Keratinocyte (primary cell): Measurements from ENCODE around the gene MYO16. TPM values are rescaled to one million over a fixed set of nuclear protein-coding genes. Genes with fewer than 3 reads are reported as not detected.

ENCODE experiments used
- DNase-seq: peaks from one replicate; pipeline ENCODE4 v3.0.0-alpha.2; 2011; ENCODE audit warnings: low read depth, missing footprints, low spot score
- FAIRE-seq: peaks from 2 replicates; lab custom pipeline; 2011; peaks lifted over from hg19 to GRCh38; lab: Jason Lieb, UNC
- H2AFZ ChIP-seq: 2 replicates; pipeline ENCODE4 v1.6.0; 2012; ENCODE audit warnings: low read length, control low read depth, inconsistent platforms; ENCODE audit not compliant: control insufficient read depth
- H3K27ac ChIP-seq: 2 replicates; pipeline ENCODE4 v1.5.1; 2011; ENCODE audit warnings: low read length; ENCODE audit not compliant: control insufficient read depth, insufficient read depth
- H3K27me3 ChIP-seq: 3 replicates; pipeline ENCODE4 v1.6.0; 2011; ENCODE audit warnings: low read length; ENCODE audit not compliant: control insufficient read depth, insufficient read depth; ENCODE audit errors: extremely low read depth
- H3K36me3 ChIP-seq, 2 experiments: 2 replicates in 1 of 2; 3 replicates in 1 of 2; pipeline ENCODE4 v1.5.1; 2011; ENCODE audit warnings: low read length in 2 of 2, mild to moderate bottlenecking in 1 of 2; ENCODE audit not compliant: control insufficient read depth in 2 of 2, insufficient read depth in 2 of 2; ENCODE audit errors: extremely low read depth in 1 of 2
- H3K4me1 ChIP-seq: 3 replicates; pipeline ENCODE4 v1.5.1; 2011; ENCODE audit warnings: low read length; ENCODE audit not compliant: control insufficient read depth, insufficient read depth; ENCODE audit errors: extremely low read depth
- H3K4me2 ChIP-seq: 3 replicates; pipeline ENCODE4 v1.6.0; 2011; ENCODE audit warnings: low read depth, low read length; ENCODE audit not compliant: control insufficient read depth, insufficient read depth; ENCODE audit errors: extremely low read depth
- H3K4me3 ChIP-seq, 3 experiments: fragments of 200-600 bp in 1 of 3; sonication (generic) in 1 of 3; 2 replicates in 2 of 3; 3 replicates in 1 of 3; pipeline ENCODE4 v1.5.1; 2011 to 2016; ENCODE audit warnings: low read length in 3 of 3, mild to moderate bottlenecking in 3 of 3, control low read depth in 2 of 3, inconsistent platforms in 1 of 3, low read depth in 1 of 3, mixed read lengths in 1 of 3, mixed run types in 1 of 3, moderate library complexity in 1 of 3; ENCODE audit not compliant: control insufficient read depth in 2 of 3, insufficient read depth in 2 of 3; ENCODE audit errors: extremely low read depth in 1 of 3
- H3K79me2 ChIP-seq: 2 replicates; pipeline ENCODE4 v1.6.0; 2012; ENCODE audit warnings: low read length; ENCODE audit not compliant: control insufficient read depth, insufficient read depth
- H3K9ac ChIP-seq: 3 replicates; pipeline ENCODE4 v1.6.0; 2011; ENCODE audit warnings: low read length; ENCODE audit not compliant: control insufficient read depth, insufficient read depth; ENCODE audit errors: extremely low read depth
- H3K9me1 ChIP-seq: 3 replicates; pipeline ENCODE4 v1.6.0; 2011; ENCODE audit warnings: low read length; ENCODE audit not compliant: control insufficient read depth, insufficient read depth; ENCODE audit errors: extremely low read depth
- H3K9me3 ChIP-seq: 2 replicates; pipeline ENCODE4 v1.5.1; 2012; ENCODE audit warnings: low read depth, low read length; ENCODE audit not compliant: control insufficient read depth
- H4K20me1 ChIP-seq: 3 replicates; pipeline ENCODE4 v1.6.0; 2011; ENCODE audit warnings: low read length; ENCODE audit not compliant: control insufficient read depth, insufficient read depth; ENCODE audit errors: extremely low read depth
- CTCF ChIP-seq, 3 experiments: IDR thresholded peaks in 1 of 3; conservative IDR thresholded peaks in 1 of 3; optimal IDR thresholded peaks in 1 of 3; 2 replicates in 2 of 3; 3 replicates in 1 of 3; pipeline versions ENCODE3 to v1.5.1; 2011; ENCODE audit warnings: low read length in 3 of 3, mild to moderate bottlenecking in 3 of 3, moderate library complexity in 2 of 3, control low read depth in 1 of 3, inconsistent platforms in 1 of 3; ENCODE audit not compliant: insufficient read depth in 2 of 3; ENCODE audit errors: extremely low read depth in 1 of 3
- EZH2 ChIP-seq: IDR thresholded peaks from one replicate; pipeline ENCODE4 v1.6.1; 2012; ENCODE audit warnings: inconsistent platforms, mild to moderate bottlenecking, low read length, moderate library complexity
- dilution Hi-C: fragments of 300-500 bp; cut with MboI; formaldehyde crosslinking; loops from one replicate; pipeline ENCODE4 v1.7.0; 2020; ENCODE audit warnings: low sequenced_read_pairs; ENCODE audit not compliant: extremely low pct_ligation_motif_present
- polyA plus RNA-seq, 5 experiments: library from polyadenylated mRNA; depleted of rRNA in 3 of 5; stranded (reverse) in 3 of 5; stranded (forward) in 1 of 5; unstranded in 1 of 5; fragments of >200 nt; gene quantifications; 1 replicate in 1 of 5; 2 replicates in 3 of 5; 3 replicates in 1 of 5; pipeline versions ENCODE4 v1.2.1 to v1.2.3, GENCODE V29; 2011 to 2012; ENCODE audit warnings: missing spikeins in 2 of 5, low read depth in 1 of 5, low replicate concordance in 1 of 5

MYO16 gene
- polyA plus RNA-seq, 1 donor (not counting 4 experiments of a cell fraction or from before 2014, with no cell fraction given), result 0.08 TPM

GRCh38 chr13:108643646-108644353, 14.4 kb downstream of the MYO16 start:
- H3K9me3 ChIP-seq, result peaks cover 3% of the 10 kb centered on the region
- DNase-seq (no peak), FAIRE-seq (no peak)

GRCh38 chr13:108645376-108645775, 16.0 kb downstream of the MYO16 start:
- Histone ChIP-seq H3K4me3 (no peak overlapping the region), H3K9me3 (peaks cover 3% of the 10 kb centered on the region), H3K79me2 (no peaks in the 10 kb centered on the region), H3K36me3 (no peaks in the 10 kb centered on the region), H3K4me2 (no peak overlapping the region), H3K4me1 (no peaks in the 10 kb centered on the region), H3K9ac (no peak overlapping the region), H2AFZ (no peak overlapping the region), H4K20me1 (no peaks in the 10 kb centered on the region), H3K27me3 (no peaks in the 10 kb centered on the region), H3K27ac (no peak overlapping the region), H3K9me1 (no peaks in the 10 kb centered on the region)
- FAIRE-seq (no peak), DNase-seq (no peak)
- dilution Hi-C loops, result no loop called here
- TF ChIP-seq EZH2 (no peak), CTCF (optimal IDR thresholded peaks at IDR 0.05 in 1 of 3, IDR thresholded peaks at IDR 0.05 in 1 of 3, conservative IDR thresholded peaks at IDR 0.05 in 1 of 3; ENCODE audit: extremely low read depth in 1 of 3, insufficient read depth in 2 of 3, low read length in 3 of 3) (no peak)

More at GRCh38 chr13:108643646-108644353, 14.4 kb downstream of the MYO16 start:
- H2AFZ ChIP-seq, result no peak overlapping the region
- TF ChIP-seq EZH2 (no peak), CTCF (optimal IDR thresholded peaks at IDR 0.05 in 1 of 3, IDR thresholded peaks at IDR 0.05 in 1 of 3, conservative IDR thresholded peaks at IDR 0.05 in 1 of 3; ENCODE audit: extremely low read depth in 1 of 3, insufficient read depth in 2 of 3, low read length in 3 of 3) (no peak)
- no peaks in the 10 kb centered on the region for H3K4me1 ChIP-seq
- H3K4me2 ChIP-seq, result no peak overlapping the region
- no peak overlapping the region for H3K9ac ChIP-seq
- no peaks in the 10 kb centered on the region for H3K79me2 ChIP-seq
- no peaks in the 10 kb centered on the region for H3K27me3 ChIP-seq
- no peak overlapping the region for H3K4me3 ChIP-seq
- no peaks in the 10 kb centered on the region for H4K20me1 ChIP-seq
- no peak overlapping the region for H3K27ac ChIP-seq
- dilution Hi-C loops, result no loop called here
- H3K36me3 ChIP-seq, result no peaks in the 10 kb centered on the region
- no peaks in the 10 kb centered on the region for H3K9me1 ChIP-seq
